HG03139 (cell line): ENCODE data around the gene MYLK2.

Experiments
- ATAC-seq: cut with Tn5 transposase; IDR thresholded peaks from one replicate; pipeline ENCODE4 v1.9.1; 2021; ENCODE audit not compliant: unreplicated experiment

The MYLK2 gene

GRCh38 chr20:31835554-31835953 lies 16.4 kb downstream of the MYLK2 start:
- ATAC-seq: no peak

GRCh38 chr20:31835977-31836852 lies 17.1 kb downstream of the MYLK2 start:
- peak; percentile 53 for ATAC-seq

GRCh38 chr20:31836853-31837608 lies 17.9 kb downstream of the MYLK2 start:
- no peak for ATAC-seq

GRCh38 chr20:31837896-31838397 lies 18.8 kb downstream of the MYLK2 start:
- no peak for ATAC-seq

- ATAC-seq: no peak
Observed at GRCh38 chr20:31838646-31839292, 19.6 kb downstream of the MYLK2 start.

GRCh38 chr20:31839782-31840487 lies 20.8 kb downstream of the MYLK2 start:
- no peak for ATAC-seq

- ATAC-seq: no peak
Observed at GRCh38 chr20:31840906-31841816, 22.0 kb downstream of the MYLK2 start.

GRCh38 chr20:31841928-31842327 lies 22.8 kb downstream of the MYLK2 start:
- ATAC-seq: no peak

- no peak for ATAC-seq
Observed at GRCh38 chr20:31842471-31843157, 23.5 kb downstream of the MYLK2 start.

- no peak for ATAC-seq
Observed at GRCh38 chr20:31843288-31843687, 24.1 kb downstream of the MYLK2 start.

- no peak for ATAC-seq
Observed at GRCh38 chr20:31843881-31844280, 24.7 kb downstream of the MYLK2 start.

GRCh38 chr20:31844737-31845299 lies 25.7 kb downstream of the MYLK2 start:
- ATAC-seq: no peak

GRCh38 chr20:31845300-31845863 lies 26.2 kb downstream of the MYLK2 start, which contains the start of gene FOXS1:
Gene FOXS1, minus strand, starts transcription at chr20:31845604. Its CDS starts 62 bp downstream, at chr20:31845542.
- ATAC-seq: no peak

GRCh38 chr20:31846793-31847138 lies 27.6 kb downstream of the MYLK2 start:
- ATAC-seq: no peak

GRCh38 chr20:31848088-31848999 lies 29.2 kb downstream of the MYLK2 start:
- no peak for ATAC-seq

- no peak for ATAC-seq
Observed at GRCh38 chr20:31849306-31849930, 30.3 kb downstream of the MYLK2 start.
